Kasumi-1 (cell line): ENCODE data around the gene POLR3K.
"Not testable (repeated sequence)": the region's sequence is repeated elsewhere in the genome, so short reads cannot be mapped to it uniquely, and the experiment has no call there.

Source experiments
- DNase-seq, 2 experiments: peaks; one replicate each; lab custom pipeline; 2025; lab: John Stamatoyannopoulos, UW

POLR3K gene

DNA sequence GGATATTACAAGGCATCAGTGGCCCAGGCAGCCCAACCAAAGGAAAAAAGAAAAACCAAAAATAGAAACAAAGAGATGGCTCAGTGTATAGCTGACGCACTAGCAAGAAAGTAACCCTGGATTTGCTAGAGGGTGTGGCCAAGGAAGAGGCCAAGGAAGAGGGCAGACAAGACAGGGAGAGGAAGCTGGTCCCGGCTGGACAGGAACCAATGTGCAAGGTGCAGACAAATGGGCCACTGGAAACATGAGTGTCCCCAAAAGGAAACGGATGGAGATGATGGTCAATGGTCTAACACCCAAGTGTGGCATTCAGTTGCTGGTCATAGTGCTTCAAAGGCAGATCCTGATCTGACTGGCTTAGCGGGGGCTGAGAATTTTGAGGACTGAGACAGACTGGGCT is 10.7 kb downstream of the POLR3K start:
- DNase-seq, result no peak

DNA sequence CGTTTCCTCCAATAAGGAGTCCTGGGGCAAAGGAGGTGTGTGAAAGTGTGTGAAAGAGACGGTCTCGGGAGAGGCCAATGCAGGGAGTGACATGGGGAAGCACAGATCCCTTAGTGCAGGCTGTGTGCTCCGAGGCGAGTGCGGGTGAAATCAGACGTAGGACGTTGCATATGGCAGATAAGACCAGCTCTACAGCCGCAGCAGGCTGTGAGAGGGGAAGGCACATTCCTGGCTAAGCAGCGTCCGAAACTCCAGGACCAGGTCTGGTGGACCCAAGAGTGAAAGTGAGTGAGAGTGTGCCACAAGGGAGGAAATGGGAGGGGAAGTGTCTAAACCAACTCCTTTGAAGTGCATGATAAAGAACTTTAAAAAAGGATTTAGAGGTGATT is 11.3 kb downstream of the POLR3K start:
- no peak for DNase-seq

DNA sequence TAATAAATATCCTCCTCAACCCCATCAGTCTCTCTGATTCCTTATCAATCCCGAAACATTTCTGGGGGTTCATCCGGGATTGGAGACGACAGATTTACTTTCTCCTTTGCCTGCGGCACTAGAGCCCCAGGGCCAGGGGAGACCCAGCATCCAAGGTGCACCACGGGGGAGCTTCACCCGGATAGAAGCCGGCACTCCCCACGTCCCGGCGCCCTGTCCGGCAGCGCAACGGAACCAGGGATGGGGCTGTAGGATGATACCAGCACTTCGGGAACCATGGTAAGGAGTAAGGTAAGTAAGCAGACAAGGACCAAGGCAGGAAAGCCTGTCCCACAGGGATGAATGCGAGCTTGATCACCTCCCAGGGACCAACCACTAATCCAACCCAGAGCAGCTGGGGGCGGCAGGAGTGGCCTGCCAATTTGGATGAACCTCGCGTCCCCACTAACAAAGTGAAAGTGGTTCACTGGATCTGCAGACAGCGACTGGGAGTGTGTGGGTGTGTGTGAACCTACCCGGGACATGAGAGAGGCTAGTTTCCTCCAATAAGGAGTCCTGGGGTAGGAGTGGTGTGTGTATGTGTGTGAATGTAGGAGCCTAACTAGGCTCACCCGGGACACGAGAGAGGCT is 11.9 kb downstream of the POLR3K start:
- DNase-seq, result no peak

DNA sequence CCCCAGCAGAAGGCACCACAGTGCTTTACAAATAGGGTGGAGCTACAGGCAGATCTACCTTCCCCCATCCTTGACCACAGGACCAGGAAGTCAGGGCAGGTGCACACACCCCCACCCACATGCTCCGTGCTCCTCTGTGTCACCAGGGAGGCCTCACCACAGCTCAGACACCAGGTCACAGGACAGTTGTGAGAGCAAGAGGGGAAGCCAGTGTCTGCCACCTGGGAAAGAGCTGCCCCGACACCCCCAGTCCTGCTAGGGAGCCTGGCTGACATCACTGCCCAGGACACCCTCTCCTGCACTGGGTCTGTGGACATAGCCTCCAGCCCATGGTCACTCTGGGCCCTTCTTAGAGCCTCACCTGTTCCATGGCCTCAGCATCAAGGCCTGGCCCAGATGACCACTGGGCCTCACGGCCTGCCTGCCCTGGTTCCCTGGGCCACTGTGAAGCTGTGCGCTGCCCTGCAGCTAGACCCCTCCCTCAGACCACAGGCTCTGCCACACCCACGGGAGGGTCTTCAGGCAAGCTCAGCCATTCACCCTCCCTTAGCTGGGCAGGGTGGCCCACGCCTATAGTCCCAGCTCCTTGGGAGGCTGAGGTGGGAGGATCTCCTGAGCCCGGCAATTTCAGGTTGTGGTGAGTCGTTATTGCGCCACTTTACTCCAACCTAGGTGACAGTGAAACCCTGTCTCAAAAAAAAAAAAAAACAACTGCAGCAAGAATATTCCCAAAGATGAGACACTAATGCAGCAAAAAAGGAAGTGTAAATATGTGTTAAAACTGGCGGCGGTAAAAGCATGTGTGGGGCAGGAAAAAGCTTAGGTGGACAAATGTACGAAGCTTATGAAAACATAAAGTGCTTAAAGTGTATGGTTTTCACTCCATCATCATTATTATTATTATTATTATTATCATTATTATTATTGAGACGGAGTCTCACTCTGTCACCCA is 14.2 kb downstream of the POLR3K start:
- no peak for DNase-seq

DNA sequence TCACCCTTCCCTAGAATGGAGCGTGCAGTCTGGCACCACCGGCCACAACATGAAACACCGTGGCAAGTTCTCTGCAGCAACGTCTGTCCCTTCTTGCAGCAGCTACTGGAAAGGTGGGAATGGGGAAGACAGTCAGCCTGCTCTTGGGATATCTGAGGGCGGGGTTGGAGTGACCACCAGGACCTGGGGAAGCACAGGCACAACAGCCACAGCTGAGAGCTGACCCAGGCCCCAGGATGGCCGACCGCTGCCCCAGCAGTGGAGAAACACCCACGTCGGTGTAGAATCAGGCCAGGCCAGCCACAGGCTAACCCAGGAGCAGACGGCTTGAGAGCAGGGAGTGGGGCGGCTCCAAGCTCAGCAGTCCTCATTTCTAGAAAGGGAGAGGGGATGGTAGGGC is 15.2 kb downstream of the POLR3K start:
- DNase-seq, result not testable (repeated sequence)

DNA sequence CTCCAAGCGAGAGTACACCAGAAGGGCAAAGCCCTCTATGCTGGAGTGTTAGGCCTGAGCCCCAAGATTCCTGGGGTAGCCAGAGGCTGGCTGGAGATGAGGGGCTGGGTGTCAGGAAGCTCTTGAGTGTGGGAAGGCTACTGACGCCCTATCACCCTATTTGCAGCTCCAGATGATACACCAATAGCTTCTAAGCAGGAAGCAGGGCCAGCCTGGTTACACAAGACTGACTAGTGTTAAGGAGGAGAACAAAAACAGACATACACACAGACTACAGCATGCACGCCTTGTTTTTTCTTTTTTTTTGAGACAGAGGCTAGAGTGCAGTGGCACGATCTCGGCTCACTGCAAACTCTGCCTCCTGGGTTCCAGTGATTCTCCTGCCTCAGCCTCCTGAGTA is 15.9 kb downstream of the POLR3K start:
- DNase-seq, result no peak

DNA sequence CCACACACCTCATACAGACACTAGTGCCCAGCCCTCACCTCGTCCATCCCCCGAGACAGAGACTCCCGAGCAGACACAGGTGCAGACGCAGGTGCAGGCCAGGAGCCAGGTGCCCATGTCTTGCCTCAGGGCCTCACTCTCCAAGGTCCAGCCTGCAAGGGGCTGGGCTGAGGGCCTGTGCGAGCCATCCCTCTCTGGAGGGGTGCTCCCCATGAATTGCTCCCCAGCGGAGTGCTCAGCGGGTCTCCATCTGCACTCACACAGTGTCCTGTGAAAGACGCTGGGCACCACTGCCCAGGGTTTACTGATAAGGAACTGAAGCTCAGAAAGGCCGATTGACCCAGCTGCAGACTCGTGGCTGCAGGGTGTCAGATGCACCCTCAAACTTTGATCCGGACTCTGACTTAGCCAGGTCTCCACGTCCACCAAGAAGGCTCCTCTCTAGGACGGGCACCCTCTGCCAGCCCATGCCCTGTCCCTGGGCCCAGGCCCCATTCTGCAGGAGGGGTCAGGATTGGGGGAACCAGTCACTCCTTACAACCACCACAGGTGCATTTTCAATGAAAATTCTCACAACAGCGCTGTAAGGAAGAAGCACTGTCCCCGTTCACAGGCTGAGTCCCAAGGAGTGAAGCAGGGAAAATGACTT is 16.9 kb downstream of the POLR3K start:
- DNase-seq, result no peak

DNA sequence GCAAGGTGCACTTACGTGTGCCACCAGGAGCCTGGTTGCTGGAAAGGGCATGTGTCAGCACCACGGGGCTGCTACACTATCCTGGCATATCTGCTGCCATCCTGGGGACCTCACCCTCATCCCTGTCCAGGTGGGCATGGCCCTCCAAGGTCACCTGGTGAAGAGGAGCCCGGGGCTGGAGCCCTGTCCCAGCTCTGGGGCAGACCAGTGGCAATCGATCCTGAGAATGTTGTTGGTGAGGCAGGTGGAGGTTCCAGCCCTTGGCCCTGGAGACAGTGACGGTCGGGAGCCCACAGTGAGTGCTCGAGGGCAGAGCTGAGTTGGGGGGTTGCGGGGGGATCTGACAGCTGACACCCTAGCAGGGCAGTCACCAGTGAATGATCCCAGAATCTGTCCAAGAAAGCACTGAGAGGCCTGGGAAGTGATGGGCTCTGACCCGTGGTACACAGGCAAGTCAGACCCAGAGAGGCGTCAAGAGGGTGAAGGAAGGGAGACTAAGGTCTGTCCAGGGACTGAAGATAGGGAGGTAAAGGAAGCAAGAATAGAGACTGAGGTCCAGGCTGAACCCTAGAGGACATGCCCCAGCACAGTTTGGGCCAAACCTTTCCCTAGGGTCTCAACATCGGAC is 17.6 kb downstream of the POLR3K start:
- no peak for DNase-seq

DNA sequence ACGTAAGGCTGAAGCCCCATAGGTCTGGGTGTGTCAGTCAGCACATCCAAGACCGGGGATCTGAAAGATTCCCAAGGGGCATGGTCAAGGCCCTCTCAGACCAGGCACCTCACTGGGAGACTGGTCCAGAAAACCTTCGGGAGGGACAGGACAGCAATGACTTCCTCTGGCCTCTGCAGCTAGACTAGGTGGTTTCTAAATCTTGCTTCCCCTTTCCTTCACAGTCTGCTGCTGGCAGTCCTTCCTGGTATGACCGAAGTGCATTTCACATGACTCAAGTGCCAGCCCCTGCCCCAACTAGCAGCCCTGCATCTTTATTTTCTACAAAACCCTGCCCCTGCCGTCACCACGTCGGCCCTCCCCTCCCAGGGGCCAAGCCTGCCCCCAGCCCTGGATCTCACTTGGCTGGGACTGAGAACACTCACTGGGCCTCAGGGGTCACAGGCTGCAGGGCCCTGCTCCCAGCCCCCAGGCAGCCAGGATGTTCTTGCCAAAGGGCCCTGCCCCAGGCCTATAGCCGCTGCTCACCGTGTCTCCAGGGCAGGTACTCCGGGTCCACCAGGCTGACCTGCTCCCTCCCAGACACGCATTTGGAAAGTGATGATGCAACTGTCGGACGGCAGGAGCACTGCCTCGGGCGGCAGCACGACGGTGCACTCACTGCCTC is 18.3 kb downstream of the POLR3K start:
- peak; percentile 56 to 73 for DNase-seq

DNA sequence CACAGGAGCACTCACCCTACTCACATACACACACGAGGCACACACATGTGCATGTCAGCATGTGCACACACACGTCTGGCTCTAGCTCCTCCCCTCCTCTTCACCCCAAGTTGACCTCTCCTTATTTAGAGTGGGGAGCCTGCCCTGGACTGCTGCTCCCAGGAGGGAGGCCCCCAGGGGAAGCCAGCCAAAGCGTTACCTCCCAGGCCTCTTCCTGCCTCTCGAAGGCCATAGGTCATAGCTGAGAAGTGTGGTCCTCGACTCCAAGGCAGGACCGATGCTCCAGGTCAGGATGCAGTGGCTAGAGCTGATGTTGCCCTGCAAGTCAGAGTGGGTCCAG is 18.8 kb downstream of the POLR3K start:
- DNase-seq, result no peak

DNA sequence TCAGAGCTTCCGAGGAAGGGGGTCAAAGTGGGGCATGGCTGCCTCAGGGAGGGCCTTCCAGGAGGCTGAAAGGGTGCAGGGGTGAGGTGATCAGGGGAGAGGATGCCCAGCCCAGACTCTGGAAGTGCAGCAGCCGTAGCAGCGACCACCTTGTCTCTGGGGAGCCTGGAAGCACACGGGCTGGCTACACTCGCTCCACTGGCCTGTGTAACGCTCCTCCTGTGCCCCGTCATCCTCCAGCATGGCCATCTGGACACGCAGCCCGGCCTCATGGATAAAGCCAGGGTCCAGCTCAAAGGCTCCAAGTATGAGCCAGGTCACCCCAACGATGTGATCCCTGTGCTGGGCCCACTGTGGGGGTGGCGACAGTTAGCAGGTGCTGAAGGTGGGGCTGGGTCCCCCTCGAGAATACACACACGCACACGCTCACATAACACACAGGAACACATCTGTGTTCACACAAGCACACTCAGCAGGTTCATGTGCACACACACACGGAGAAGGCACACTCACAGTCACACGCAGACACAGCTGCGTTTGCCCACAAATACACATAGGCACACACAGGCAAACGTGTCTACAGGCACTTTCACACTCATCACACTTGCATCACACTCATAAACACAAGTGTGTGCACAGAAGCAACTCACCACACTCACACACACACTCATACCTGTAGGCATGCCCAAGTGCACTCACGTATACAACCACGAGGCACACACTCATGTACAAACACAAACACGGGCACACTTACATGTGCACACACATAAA is 19.3 kb downstream of the POLR3K start:
- no peak for DNase-seq

DNA sequence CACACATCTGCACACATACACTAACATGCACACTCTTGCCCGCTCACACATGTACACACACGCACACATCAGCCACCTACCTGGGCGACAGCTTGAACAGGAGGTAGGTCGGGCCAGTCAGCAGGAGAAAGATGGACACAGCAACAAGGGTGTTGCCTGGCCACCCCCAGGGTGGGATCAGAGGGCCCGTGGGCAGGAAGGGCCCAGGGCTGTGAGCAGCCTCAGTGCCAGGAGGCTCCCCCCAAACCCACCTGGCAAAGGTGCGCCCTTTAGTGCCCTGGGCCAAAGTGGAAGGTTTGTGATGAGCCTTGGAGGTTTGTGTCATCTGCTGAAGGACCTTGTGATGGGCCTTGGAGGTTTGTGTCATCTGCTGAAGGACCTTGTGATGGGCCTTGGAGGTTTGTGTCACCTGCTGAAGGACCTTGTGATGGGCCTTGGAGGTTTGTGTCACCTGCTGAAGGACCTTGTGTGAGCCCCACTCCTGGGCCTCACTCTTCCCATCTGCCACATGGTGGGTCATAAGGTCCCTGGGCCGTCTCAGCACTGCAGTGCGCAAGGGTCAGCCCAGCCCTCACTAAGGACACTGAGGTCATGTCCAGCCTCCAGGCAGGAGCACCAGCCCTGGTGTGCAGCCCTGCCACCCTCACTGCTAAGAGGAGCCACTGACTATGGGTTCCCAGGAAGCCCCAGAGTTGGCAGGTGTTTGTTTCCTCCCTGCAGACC is 20.1 kb downstream of the POLR3K start:
- not testable (repeated sequence) for DNase-seq

DNA sequence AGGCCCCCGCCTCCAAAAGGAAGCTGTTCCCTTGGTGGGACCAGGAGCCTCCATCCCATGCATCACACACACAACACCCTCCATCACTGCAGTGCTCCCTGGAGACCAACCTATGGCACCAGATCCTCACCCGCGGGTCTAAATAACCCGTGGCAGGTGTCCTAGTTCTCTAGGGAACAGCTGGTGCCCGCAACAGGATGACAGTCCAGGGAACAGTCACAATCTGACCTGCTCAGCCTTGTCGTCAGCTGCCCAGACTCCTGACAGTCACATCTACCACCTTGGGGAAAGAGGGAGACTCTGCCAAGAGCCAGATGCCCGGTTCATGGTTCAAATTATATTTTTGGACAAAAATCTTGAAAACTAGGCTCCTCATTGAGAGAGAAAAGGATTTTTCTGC is 22.8 kb downstream of the POLR3K start:
- not testable (repeated sequence) for DNase-seq

DNA sequence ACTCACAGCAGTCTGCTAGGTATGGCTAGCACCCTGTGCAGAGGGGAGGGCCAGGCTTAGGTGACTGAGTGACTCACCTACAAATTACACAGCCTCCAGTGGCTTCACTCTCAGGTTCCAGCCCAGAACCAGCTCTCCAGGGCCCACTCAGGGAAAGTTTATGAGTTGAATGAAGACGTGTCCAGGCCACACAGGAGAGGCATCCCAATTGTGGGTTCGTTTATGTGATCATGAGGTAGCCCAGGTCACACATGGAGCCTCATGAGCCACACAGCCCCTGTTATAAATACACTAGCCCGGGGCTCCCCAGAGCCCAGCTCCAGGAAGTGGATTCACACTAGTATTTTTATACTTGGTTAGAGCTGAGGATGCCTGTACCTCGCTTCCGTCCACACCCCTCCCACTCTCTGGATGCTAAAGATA is 27.5 kb downstream of the POLR3K start:
- not testable (repeated sequence) for DNase-seq

DNA sequence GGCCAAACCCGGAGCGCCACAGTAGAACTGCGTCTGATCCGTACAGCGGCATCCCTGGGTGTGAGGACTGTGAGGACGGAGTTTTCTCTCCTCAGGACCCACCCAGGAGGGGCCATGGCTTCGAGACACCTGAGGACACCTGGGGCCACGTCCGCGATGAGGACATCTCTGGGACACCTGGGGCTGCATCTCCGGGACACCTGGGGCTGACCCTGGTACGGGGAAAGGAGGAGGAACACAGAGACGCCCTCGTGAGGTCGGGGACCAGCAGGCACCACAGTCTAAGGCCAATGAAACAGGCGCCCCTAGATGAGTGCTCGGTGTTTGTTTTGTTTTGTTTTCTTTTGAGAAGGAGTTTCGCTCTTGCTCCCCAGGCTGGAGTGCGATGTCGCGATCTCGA is 29.3 kb downstream of the POLR3K start:
- not testable (repeated sequence) for DNase-seq

DNA sequence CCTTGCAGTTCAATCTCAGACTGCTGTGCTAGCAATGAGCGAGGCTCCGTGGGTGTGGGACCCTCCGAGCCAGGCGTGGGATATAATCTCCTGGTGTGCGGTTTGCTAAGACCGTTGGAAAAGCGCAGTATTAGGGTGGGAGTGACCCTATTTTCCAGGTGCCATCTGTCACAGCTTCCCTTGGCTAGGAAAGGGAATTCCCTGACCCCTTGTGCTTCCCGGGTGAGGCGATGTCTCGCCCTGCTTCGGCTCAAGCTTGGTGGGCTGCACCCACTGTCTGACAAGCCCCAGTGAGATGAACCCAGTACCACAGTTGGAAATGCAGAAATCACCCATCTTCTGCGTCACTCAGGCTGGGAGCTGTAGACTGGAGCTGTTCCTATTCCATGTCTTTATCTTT is 32.5 kb downstream of the POLR3K start:
- DNase-seq, result not testable (repeated sequence)

DNA sequence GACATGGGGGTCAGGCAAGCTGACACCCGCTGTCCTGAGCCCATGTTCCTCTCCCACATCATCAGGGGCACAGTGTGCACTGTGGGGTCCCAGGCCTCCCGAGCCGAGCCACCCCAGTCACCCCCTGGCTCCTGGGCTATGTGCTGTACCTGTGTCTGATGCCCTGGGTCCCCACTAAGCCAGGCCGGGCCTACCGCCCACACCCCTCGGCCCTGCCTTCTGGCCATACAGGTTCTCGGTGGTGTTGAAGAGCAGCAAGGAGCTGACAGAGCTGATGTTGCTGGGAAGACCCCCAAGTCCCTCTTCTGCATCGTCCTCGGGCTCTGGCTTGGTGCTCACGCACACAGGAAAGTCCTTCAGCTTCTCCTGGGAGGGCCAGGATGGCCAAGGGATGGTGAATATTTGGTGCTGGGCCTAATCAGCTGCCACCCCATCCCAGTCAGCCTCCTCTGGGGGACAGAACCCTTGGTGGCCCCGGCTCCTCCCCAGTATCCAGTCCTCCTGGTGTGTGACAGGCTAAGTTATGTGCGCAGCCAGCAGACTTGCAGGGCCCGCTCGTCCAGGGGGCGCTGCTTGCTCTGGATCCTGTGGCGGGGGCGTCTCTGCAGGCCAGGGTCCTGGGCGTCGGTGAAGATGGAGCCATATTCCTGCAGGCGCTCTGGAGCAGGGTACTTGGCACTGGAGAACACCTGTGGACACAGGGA is 36.2 kb downstream of the POLR3K start:
- not testable (repeated sequence) for DNase-seq

DNA sequence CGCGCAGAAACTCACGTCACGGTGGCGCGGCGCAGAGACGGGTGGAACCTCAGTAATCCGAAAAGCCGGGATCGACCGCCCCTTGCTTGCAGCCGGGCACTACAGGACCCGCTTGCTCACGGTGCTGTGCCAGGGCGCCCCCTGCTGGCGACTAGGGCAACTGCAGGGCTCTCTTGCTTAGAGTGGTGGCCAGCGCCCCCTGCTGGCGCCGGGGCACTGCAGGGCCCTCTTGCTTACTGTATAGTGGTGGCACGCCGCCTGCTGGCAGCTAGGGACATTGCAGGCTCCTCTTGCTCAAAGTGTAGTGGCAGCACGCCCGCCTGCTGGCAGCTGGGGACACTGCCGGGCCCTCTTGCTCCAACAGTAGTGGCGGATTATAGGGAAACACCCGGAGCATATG is 42.6 kb downstream of the POLR3K start:
- peak; percentile 26 to 61 for DNase-seq

DNA sequence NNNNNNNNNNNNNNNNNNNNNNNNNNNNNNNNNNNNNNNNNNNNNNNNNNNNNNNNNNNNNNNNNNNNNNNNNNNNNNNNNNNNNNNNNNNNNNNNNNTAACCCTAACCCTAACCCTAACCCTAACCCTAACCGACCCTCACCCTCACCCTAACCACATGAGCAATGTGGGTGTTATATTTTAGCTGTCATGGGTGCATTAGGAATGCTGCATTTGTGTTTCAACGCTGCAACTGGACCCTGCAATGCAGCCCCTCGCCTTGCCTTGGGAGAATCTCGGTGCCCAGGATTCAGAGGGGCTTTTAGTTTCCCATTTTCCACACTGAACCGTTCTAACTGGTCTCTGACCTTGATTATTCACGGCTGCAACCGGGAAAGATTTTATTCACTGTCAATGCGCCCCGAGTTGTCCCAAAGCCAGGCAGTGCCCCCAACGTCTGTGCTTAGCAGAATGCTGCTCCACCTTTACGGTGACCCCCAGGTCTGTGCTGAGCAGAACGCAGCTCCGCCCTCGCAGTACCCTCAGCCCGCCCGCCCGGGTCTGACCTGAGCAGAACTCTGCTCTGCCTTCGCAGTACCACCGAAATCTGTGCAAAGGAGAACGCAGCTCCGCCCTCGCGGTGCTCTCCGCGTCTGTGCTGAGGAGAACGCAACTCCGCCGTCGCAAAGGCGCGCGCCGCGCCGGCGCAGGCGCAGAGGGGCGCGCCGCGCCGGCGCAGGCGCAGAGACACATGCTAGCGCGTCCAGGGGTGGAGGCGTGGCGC is 43.3 kb downstream of the POLR3K start:
- no peak for DNase-seq
